SK-N-MC (cell line): ENCODE results near the gene MAP3K7CL.

Experiments
- EZH2 ChIP-seq: fragments of 200-600 bp; sonication (generic); IDR thresholded peaks from one replicate; pipeline ENCODE4 v1.6.1; 2017; ENCODE audit warnings: antibody characterized with exemption
- POLR2AphosphoS5 ChIP-seq: IDR thresholded peaks from 2 replicates; pipeline ENCODE4 v1.6.1; 2012; ENCODE audit warnings: mild to moderate bottlenecking, low read depth, low read length, borderline replicate concordance

DNA sequence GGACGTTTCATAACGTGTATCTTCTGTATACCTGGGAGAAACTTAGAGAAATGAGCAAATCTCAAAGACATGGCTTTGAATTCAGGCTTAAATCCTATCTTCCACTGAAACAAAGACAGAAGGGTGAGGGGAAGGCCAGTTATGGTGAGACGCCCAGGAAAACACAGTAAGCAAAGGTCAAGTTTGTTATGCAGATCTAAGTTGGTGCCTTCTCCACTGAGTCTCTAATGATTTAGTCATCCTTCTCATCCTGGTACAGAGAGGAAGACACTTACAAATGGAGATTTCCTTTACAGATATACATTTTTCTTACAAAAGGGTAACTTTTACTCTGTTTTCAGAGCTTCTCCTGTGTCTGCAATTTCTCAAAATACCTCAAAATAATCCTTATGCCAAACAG lies 64.4 kb downstream of the MAP3K7CL start:
- TF ChIP-seq POLR2AphosphoS5 = no peak
- TF ChIP-seq EZH2 = no peak
